Retinal pigment epithelial cell (primary cell): ENCODE data around the gene RNF183.
"Not testable (repeated sequence)": the region's sequence is repeated elsewhere in the genome, so short reads cannot be mapped to it uniquely, and the experiment has no call there.

Experiments
- DNase-seq: peaks from one replicate; pipeline ENCODE4 v3.0.0-alpha.2; 2010; ENCODE audit warnings: low read depth
- H3K4me3 ChIP-seq: 2 replicates; pipeline ENCODE4 v1.5.1; 2011; ENCODE audit warnings: mild to moderate bottlenecking, low read length, control low read depth, moderate library complexity
- TF ChIP-seq, protein P1 (sequence below): conservative IDR thresholded peaks from 2 replicates; pipeline ENCODE4 v1.5.1; 2011; ENCODE audit warnings: low read depth, low read length, control low read depth, inconsistent platforms

RNF183 gene

DNA sequence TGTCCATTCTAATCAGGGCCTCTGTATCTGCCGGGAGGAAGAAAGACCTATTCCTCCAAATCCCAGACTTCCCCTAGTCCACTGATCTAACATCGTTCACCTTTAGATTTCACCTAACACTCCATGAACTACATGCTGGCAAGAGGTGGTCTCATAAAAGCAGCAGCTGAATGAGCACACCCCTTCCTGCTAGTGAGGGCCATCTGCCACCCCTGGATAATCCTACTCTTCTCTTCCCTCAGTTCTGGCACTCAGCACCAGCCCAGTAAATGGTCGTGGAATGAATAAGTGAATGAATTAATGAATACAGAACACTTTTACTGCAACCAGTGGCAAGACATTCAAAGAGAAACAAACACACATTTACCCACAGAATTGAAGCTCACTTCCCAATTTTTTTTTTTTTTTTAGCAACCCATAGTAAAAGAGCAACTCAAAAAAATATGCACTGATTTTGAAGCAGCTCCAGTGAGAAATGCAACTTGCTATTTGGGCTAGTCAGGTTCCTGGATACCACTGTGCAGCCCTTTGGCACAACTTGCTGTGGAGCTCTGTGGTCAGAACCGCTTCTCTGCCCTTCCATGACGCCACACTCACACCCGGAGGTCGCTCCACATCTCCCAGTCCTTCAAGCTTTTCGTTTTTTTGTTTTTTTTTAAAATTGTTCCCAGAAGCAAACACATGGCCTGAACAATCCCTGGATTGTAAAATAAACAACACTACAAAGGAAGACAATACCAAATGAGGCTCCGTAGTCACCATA, 6.2 kb downstream of the RNF183 start:
- TF ChIP-seq, protein P1, sequence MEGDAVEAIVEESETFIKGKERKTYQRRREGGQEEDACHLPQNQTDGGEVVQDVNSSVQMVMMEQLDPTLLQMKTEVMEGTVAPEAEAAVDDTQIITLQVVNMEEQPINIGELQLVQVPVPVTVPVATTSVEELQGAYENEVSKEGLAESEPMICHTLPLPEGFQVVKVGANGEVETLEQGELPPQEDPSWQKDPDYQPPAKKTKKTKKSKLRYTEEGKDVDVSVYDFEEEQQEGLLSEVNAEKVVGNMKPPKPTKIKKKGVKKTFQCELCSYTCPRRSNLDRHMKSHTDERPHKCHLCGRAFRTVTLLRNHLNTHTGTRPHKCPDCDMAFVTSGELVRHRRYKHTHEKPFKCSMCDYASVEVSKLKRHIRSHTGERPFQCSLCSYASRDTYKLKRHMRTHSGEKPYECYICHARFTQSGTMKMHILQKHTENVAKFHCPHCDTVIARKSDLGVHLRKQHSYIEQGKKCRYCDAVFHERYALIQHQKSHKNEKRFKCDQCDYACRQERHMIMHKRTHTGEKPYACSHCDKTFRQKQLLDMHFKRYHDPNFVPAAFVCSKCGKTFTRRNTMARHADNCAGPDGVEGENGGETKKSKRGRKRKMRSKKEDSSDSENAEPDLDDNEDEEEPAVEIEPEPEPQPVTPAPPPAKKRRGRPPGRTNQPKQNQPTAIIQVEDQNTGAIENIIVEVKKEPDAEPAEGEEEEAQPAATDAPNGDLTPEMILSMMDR = no peak

DNA sequence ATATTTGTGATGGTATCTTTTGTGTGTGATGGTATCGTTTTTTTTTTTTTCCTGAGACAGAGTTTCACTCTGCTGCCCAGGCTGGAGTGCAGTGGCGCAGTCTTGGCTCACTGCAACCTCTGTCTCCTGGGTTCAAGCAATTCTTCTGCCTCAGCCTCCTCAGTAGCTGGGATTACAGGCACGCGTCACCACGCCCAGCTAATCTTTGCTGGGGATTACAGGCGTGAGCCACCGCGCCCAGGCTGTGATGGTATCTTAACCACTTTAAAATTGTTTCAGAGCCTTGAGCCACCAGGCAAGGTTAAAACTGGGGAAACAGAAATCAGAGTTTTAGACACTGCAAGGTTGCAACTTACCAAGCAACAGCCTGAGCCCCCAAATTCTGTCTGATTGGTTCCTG, 6.9 kb downstream of the RNF183 start:
- H3K4me3 ChIP-seq, DNase-seq: not testable (repeated sequence)

More for the DNA sequence above, 6.2 kb downstream of the RNF183 start:
- no peak overlapping the region for H3K4me3 ChIP-seq
- no peak for DNase-seq

DNA sequence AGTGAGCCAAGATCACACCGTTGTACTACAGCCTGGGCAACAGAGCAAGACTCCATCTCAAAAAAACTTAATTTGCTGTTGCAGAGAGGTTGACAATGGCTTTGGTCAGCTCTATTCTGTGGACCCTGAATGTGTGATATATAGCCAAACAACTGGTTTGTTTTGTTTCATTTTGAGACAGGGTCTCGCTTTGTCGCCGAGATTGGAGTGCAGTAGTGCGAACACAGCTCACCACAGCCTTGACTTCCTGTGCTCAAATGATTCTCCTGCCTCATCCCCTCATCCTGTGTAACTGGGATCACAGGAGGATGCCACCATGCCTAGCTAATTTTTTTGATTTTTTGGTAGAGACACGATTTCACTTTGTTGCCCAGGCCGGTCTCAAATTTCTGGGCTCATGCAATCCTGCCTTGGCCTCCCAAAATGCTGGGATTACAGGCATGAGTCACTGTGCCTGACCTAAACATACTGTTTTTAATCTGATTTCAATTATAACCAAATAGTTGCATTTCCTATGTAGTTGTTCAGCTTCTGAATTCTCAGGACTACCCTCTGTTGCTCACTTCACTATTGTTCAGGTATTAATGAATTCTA, 9.8 kb downstream of the RNF183 start:
- DNase-seq = no peak
- H3K4me3 ChIP-seq = no peak overlapping the region
- TF ChIP-seq, protein P1 = no peak

DNA sequence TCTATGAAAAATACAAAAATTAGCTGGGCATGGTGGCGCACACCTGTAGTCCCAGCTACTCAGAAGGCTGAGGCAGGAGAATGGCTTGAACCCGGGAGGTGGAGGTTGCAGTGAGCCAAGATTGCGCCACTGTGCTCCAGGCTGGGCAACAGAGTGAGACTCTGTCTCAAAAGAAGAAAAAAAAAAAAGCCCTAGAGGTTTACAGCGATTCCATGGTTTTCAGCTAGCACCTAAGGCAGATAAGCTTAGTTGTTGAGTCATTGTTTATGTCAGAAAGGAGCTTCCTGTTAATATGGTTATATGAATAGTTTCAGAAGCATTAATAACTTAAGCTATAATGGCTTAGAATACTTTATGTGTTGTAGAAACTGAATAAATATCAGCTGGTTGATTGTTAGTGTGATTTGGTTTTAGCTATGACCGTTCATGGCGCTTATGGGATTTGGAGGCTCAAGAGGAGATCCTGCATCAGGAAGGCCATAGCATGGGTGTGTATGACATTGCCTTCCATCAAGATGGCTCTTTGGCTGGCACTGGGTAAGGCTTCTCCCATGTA, 13.0 kb downstream of the RNF183 start:
- no peak overlapping the region for H3K4me3 ChIP-seq

DNA sequence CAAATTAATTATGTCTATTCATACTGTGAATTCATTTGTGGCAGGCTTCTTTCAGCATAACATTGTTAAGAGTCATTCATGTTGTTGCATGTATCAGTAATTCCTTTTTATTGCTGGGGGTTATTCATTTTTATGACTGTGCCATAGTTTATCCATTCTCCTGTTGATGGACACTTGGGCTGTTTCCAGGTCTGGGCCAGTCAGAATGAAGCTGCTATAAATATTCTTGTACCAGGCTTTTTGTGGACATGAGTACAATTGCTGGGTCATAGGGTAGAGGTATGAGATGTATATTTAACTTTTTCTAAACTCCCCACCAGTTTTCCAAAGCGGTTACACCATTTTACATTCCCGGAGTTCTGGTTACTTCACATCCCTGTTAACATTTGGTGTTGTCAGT, 14.1 kb downstream of the RNF183 start:
- TF ChIP-seq, protein P1 = no peak
- no peak overlapping the region for H3K4me3 ChIP-seq
- DNase-seq = no peak

More for the DNA sequence above, 13.0 kb downstream of the RNF183 start:
- DNase-seq = no peak
- TF ChIP-seq, protein P1 = no peak

DNA sequence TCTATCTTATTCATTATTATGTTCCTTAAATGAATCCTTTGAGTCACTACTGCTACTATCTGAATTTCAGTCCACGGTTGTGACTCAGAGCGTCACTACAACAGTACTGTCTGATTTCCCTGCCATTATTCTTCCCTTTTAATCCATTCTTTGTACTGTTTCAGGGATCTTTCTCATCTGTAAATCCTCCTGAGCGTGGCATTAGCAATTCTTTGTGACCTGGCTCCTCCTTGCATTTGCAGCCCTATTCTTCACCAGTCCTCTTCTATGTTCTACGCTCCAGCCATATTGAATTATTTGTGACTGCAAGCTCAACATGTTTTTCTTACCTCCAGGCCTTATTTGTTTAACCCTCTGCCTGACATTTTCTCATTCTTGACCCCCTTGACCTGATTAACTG, 21.8 kb downstream of the RNF183 start:
- TF ChIP-seq, protein P1 = no peak

DNA sequence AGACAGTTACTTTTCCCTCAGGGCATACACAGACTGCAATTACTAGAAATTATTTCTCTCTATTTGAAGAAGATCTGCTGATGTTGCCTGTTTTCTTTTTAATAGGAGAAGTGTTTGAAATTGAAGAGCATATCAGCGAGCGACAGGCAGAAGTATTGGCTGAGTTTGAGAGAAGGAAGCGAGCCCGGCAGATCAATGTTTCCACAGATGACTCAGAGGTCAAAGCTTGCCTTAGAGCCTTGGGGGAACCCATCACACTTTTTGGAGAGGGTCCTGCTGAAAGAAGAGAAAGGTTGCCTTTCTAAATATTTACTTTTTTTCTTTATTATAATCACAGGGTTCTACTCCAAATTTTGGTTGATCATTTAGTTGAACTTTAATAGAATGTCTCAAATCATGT, 24.3 kb downstream of the RNF183 start:
- DNase-seq = no peak
- TF ChIP-seq, protein P1 = no peak
- H3K4me3 ChIP-seq = no peak overlapping the region

More for the DNA sequence above, 21.8 kb downstream of the RNF183 start:
- no peak for DNase-seq
- no peak overlapping the region for H3K4me3 ChIP-seq
